Sigmoid colon (tissue), 4 donors: ENCODE measurements around the gene LTBP1.

Experiments used
- EP300 ChIP-seq, 4 donors: sonication (generic); formaldehyde crosslinking; IDR thresholded peaks; one replicate each; pipeline ENCODE4 v1.6.1; 2017; ENCODE audit warnings: antibody characterized with exemption in 4 of 4
- POLR2AphosphoS5 ChIP-seq, 4 donors: sonication (generic); formaldehyde crosslinking; IDR thresholded peaks; one replicate each; pipeline ENCODE4 v1.6.1; 2017; ENCODE audit warnings: antibody characterized with exemption in 4 of 4
- TF ChIP-seq, protein P1 (sequence below), 4 experiments: fragments of 450-650 bp in 3 of 4; fragments of 200-600 bp in 1 of 4; IDR thresholded peaks; one replicate each; pipeline ENCODE4 v1.5.1; 2016 to 2019; ENCODE audit warnings: antibody characterized with exemption in 4 of 4, mild to moderate bottlenecking in 3 of 4, moderate library complexity in 2 of 4

DNA sequence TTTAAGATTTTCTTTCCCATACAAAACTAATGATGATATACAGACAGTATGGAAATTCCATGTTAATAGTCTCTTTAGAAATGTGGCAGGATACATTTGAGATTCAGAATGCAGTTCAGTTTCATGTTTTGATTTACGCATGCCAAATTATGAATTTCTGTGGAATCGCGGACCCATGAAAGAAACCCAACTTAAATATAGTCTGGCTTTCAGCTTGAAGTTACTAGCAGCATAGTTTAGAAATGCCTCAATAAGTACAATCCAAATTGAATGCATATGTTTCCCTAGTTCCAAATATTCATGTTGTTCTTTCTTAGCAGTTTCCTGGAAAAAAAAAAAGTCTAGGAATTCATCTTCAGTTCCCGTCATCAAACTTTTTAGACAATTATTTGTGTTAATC is 365.6 kb downstream of the LTBP1 start:
- TF ChIP-seq, protein P1, sequence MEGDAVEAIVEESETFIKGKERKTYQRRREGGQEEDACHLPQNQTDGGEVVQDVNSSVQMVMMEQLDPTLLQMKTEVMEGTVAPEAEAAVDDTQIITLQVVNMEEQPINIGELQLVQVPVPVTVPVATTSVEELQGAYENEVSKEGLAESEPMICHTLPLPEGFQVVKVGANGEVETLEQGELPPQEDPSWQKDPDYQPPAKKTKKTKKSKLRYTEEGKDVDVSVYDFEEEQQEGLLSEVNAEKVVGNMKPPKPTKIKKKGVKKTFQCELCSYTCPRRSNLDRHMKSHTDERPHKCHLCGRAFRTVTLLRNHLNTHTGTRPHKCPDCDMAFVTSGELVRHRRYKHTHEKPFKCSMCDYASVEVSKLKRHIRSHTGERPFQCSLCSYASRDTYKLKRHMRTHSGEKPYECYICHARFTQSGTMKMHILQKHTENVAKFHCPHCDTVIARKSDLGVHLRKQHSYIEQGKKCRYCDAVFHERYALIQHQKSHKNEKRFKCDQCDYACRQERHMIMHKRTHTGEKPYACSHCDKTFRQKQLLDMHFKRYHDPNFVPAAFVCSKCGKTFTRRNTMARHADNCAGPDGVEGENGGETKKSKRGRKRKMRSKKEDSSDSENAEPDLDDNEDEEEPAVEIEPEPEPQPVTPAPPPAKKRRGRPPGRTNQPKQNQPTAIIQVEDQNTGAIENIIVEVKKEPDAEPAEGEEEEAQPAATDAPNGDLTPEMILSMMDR (IDR thresholded peaks at IDR 0.05): no peak
- TF ChIP-seq POLR2AphosphoS5 (IDR thresholded peaks at IDR 0.05): no peak
- no peak for TF ChIP-seq EP300 (IDR thresholded peaks at IDR 0.05)
